Measurements from ENCODE around the gene RNLS. TPM values are rescaled to one million over a fixed set of nuclear protein-coding genes. Genes with fewer than 3 reads are reported as not detected.

RNLS gene
- total RNA-seq, 1 donor from 2014 or later: 24.7 TPM

GRCh38 chr10:88439932-88440331 lies 143.2 kb downstream of the RNLS start:
- H3K36me3 ChIP-seq (ENCODE audit: control insufficient read depth, insufficient read depth, low read length): no peaks in the 10 kb centered on the region
- TF ChIP-seq CTCF (IDR thresholded peaks at IDR 0.05; ENCODE audit: insufficient read depth, low read length, poor library complexity, severe bottlenecking): no peak
- H3K4me3 ChIP-seq (ENCODE audit: low read depth, low read length): no peak overlapping the region
- no peaks in the 10 kb centered on the region for H3K27me3 ChIP-seq (ENCODE audit: control insufficient read depth, insufficient read depth, low read length)
- DNase-seq (ENCODE audit: low read depth): no peak

- no peak for TF ChIP-seq CTCF (IDR thresholded peaks at IDR 0.05; ENCODE audit: insufficient read depth, low read length, poor library complexity, severe bottlenecking)
- Histone ChIP-seq H3K27me3 (ENCODE audit: control insufficient read depth, insufficient read depth, low read length) (no peaks in the 10 kb centered on the region), H3K36me3 (ENCODE audit: control insufficient read depth, insufficient read depth, low read length) (no peaks in the 10 kb centered on the region), H3K4me3 (ENCODE audit: low read depth, low read length) (no peak overlapping the region)
- no peak for DNase-seq (ENCODE audit: low read depth)
Measured at GRCh38 chr10:88437411-88437810, 145.7 kb downstream of the RNLS start.

- H3K27me3 ChIP-seq (ENCODE audit: control insufficient read depth, insufficient read depth, low read length): no peaks in the 10 kb centered on the region
- H3K36me3 ChIP-seq (ENCODE audit: control insufficient read depth, insufficient read depth, low read length): no peaks in the 10 kb centered on the region
- TF ChIP-seq CTCF (IDR thresholded peaks at IDR 0.05; ENCODE audit: insufficient read depth, low read length, poor library complexity, severe bottlenecking): no peak
- no peak for DNase-seq (ENCODE audit: low read depth)
- no peak overlapping the region for H3K4me3 ChIP-seq (ENCODE audit: low read depth, low read length)
Measured at GRCh38 chr10:88433565-88434186, 149.4 kb downstream of the RNLS start.

- DNase-seq (ENCODE audit: low read depth): no peak
- TF ChIP-seq CTCF (IDR thresholded peaks at IDR 0.05; ENCODE audit: insufficient read depth, low read length, poor library complexity, severe bottlenecking): no peak
- Histone ChIP-seq H3K27me3 (ENCODE audit: control insufficient read depth, insufficient read depth, low read length) (no peaks in the 10 kb centered on the region), H3K4me3 (ENCODE audit: low read depth, low read length) (no peak overlapping the region), H3K36me3 (ENCODE audit: control insufficient read depth, insufficient read depth, low read length) (no peaks in the 10 kb centered on the region)
Measured at GRCh38 chr10:88431103-88431502, 152.0 kb downstream of the RNLS start.

GRCh38 chr10:88428976-88429375 lies 154.1 kb downstream of the RNLS start:
- no peaks in the 10 kb centered on the region for H3K27me3 ChIP-seq (ENCODE audit: control insufficient read depth, insufficient read depth, low read length)
- no peak for DNase-seq (ENCODE audit: low read depth)
- no peak overlapping the region for H3K4me3 ChIP-seq (ENCODE audit: low read depth, low read length)
- no peak for TF ChIP-seq CTCF (IDR thresholded peaks at IDR 0.05; ENCODE audit: insufficient read depth, low read length, poor library complexity, severe bottlenecking)
- H3K36me3 ChIP-seq (ENCODE audit: control insufficient read depth, insufficient read depth, low read length): no peaks in the 10 kb centered on the region

GRCh38 chr10:88428442-88428841 lies 154.7 kb downstream of the RNLS start:
- Histone ChIP-seq H3K4me3 (ENCODE audit: low read depth, low read length) (no peak overlapping the region), H3K27me3 (ENCODE audit: control insufficient read depth, insufficient read depth, low read length) (no peaks in the 10 kb centered on the region), H3K36me3 (ENCODE audit: control insufficient read depth, insufficient read depth, low read length) (no peaks in the 10 kb centered on the region)
- no peak for TF ChIP-seq CTCF (IDR thresholded peaks at IDR 0.05; ENCODE audit: insufficient read depth, low read length, poor library complexity, severe bottlenecking)
- DNase-seq (ENCODE audit: low read depth): no peak
